Stimulated activated CD4-positive, alpha-beta T cell treated with anti-CD3 and anti-CD28 coated beads, Interleukin-12 subunit alpha, Interleukin-12 subunit beta, amount 100 ng/mL, for 24 hours (primary cell): Measurements from ENCODE around the gene EMILIN1.

Source experiments
- DNase-seq, 2 experiments: peaks; one replicate each; pipeline ENCODE4 v3.0.0-alpha.2; 2020; ENCODE audit warnings: low read depth in 2 of 2

Gene EMILIN1

GRCh38 chr2:27123302-27124150, 45.1 kb downstream of the EMILIN1 start, which contains the start of gene ABHD1:
Gene ABHD1, plus strand, starts transcription at chr2:27123815. Its CDS starts 134 bp downstream, at chr2:27123949.
- peak in 1 of 2 experiments; percentile 54 for DNase-seq

- DNase-seq: no peak
These were observed 46.7 kb downstream of the EMILIN1 start for GRCh38 chr2:27125104-27125503.

- DNase-seq: no peak
These were observed 47.9 kb downstream of the EMILIN1 start for GRCh38 chr2:27126252-27126710.

- no peak for DNase-seq
These were observed 49.7 kb downstream of the EMILIN1 start for GRCh38 chr2:27127883-27128667.

GRCh38 chr2:27128668-27129571, 50.5 kb downstream of the EMILIN1 start:
- DNase-seq: no peak

- no peak for DNase-seq
These were observed 52.0 kb downstream of the EMILIN1 start for GRCh38 chr2:27130396-27130795.

- no peak for DNase-seq
These were observed 53.0 kb downstream of the EMILIN1 start for GRCh38 chr2:27131429-27131828.

GRCh38 chr2:27133195-27133875, 54.9 kb downstream of the EMILIN1 start:
- DNase-seq: no peak

- peak; percentile 94 to 98 for DNase-seq
These were observed 55.7 kb downstream of the EMILIN1 start, which contains the start of gene PREB for GRCh38 chr2:27133905-27134780. Gene PREB, minus strand, starts transcription at chr2:27134636. Its CDS starts 215 bp downstream, at chr2:27134421.

GRCh38 chr2:27134781-27135477, 56.5 kb downstream of the EMILIN1 start:
- no peak for DNase-seq

GRCh38 chr2:27135478-27135955, 57.1 kb downstream of the EMILIN1 start:
- DNase-seq: no peak
